ENCODE data around the gene STX12.
A peak's percentile ranks its signal among the peaks of the same experiment; 100 is the strongest.

DNA sequence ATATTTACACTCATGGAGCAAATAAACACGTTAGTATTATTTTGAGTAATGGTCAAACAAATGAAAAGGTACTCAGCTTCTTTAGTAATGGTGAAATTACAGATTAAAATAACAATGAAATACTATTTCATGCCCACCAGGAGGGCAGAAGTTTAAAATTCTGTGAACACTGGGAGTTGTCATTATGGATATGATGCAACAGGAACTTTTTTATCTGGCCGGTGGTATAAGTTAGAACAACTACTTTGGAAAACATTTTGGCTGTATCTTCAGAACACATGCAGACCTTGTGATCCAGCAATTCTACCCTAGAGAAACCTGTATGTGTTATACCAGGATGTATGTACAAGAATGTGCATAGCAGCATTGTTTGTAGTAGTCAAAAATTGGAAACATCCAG lies 34.4 kb downstream of the STX12 start:
- TF ChIP-seq, protein P1, sequence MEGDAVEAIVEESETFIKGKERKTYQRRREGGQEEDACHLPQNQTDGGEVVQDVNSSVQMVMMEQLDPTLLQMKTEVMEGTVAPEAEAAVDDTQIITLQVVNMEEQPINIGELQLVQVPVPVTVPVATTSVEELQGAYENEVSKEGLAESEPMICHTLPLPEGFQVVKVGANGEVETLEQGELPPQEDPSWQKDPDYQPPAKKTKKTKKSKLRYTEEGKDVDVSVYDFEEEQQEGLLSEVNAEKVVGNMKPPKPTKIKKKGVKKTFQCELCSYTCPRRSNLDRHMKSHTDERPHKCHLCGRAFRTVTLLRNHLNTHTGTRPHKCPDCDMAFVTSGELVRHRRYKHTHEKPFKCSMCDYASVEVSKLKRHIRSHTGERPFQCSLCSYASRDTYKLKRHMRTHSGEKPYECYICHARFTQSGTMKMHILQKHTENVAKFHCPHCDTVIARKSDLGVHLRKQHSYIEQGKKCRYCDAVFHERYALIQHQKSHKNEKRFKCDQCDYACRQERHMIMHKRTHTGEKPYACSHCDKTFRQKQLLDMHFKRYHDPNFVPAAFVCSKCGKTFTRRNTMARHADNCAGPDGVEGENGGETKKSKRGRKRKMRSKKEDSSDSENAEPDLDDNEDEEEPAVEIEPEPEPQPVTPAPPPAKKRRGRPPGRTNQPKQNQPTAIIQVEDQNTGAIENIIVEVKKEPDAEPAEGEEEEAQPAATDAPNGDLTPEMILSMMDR (conservative IDR thresholded peaks at IDR 0.05; ENCODE audit: low read depth in 2 of 2) = no peak
- TF ChIP-seq NANOG (IDR thresholded peaks at IDR 0.05; ENCODE audit: borderline replicate concordance) (peak; percentile 83), POLR2AphosphoS5 (IDR thresholded peaks at IDR 0.05; ENCODE audit: low read depth) (no peak), ZNF331 (CRISPR knock-in tag; IDR thresholded peaks at IDR 0.05; ENCODE audit: low read depth) (no peak), EZH2 (IDR thresholded peaks at IDR 0.05; ENCODE audit: low read depth, unreplicated experiment) (no peak), ZNF114 (CRISPR knock-in tag; IDR thresholded peaks at IDR 0.05) (no peak), CREB1 (CRISPR knock-in tag; IDR thresholded peaks at IDR 0.05; ENCODE audit: low read depth) (no peak), EZH2phosphoT487 (IDR thresholded peaks at IDR 0.05; ENCODE audit: unreplicated experiment) (no peak), STAT1 (IDR thresholded peaks at IDR 0.05; ENCODE audit: unreplicated experiment) (no peak)
- TF ChIP-seq, protein P2, sequence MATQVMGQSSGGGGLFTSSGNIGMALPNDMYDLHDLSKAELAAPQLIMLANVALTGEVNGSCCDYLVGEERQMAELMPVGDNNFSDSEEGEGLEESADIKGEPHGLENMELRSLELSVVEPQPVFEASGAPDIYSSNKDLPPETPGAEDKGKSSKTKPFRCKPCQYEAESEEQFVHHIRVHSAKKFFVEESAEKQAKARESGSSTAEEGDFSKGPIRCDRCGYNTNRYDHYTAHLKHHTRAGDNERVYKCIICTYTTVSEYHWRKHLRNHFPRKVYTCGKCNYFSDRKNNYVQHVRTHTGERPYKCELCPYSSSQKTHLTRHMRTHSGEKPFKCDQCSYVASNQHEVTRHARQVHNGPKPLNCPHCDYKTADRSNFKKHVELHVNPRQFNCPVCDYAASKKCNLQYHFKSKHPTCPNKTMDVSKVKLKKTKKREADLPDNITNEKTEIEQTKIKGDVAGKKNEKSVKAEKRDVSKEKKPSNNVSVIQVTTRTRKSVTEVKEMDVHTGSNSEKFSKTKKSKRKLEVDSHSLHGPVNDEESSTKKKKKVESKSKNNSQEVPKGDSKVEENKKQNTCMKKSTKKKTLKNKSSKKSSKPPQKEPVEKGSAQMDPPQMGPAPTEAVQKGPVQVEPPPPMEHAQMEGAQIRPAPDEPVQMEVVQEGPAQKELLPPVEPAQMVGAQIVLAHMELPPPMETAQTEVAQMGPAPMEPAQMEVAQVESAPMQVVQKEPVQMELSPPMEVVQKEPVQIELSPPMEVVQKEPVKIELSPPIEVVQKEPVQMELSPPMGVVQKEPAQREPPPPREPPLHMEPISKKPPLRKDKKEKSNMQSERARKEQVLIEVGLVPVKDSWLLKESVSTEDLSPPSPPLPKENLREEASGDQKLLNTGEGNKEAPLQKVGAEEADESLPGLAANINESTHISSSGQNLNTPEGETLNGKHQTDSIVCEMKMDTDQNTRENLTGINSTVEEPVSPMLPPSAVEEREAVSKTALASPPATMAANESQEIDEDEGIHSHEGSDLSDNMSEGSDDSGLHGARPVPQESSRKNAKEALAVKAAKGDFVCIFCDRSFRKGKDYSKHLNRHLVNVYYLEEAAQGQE (IDR thresholded peaks at IDR 0.05; ENCODE audit: unreplicated experiment) = no peak

Measured in GM23338 (cell line).